ENCODE data around the gene MIPEP. TPM values are rescaled to one million over a fixed set of nuclear protein-coding genes. Genes with fewer than 3 reads are reported as not detected.

The MIPEP gene
- polyA plus RNA-seq, 1 experiment, result 12.4 TPM

- ChIA-PET POLR2A (no interaction called here), CTCF (interaction anchor here (1.3 to 1.6 kb wide), 3 partner anchors 9 to 23 kb away, joined by 3 to 5 read pairs (median 5); no protein-coding TSS in a partner anchor)
- Histone ChIP-seq H3K4me3 (ENCODE audit: low read depth, low read length) (no peak overlapping the region), H3K27me3 (ENCODE audit: control insufficient read depth, insufficient read depth, low read length) (no peaks in the 10 kb centered on the region), H3K36me3 (ENCODE audit: control insufficient read depth, insufficient read depth, low read length) (no peaks in the 10 kb centered on the region)
- no peak for TF ChIP-seq CTCF (IDR thresholded peaks at IDR 0.05; ENCODE audit: insufficient read depth, low read depth, low read length)
- no peak for DNase-seq (ENCODE audit: low read depth)
These were observed 77.7 kb downstream of the MIPEP start for GRCh38 chr13:23811366-23812062.

GRCh38 chr13:23810685-23811240 is 78.4 kb downstream of the MIPEP start:
- ChIA-PET CTCF (interaction anchor here (1.3 to 1.6 kb wide), 3 partner anchors 10 to 22 kb away, joined by 3 to 5 read pairs (median 5); no protein-coding TSS in a partner anchor), POLR2A (no interaction called here)
- no peak for DNase-seq (ENCODE audit: low read depth)
- Histone ChIP-seq H3K4me3 (ENCODE audit: low read depth, low read length) (no peak overlapping the region), H3K27me3 (ENCODE audit: control insufficient read depth, insufficient read depth, low read length) (no peaks in the 10 kb centered on the region), H3K36me3 (ENCODE audit: control insufficient read depth, insufficient read depth, low read length) (no peaks in the 10 kb centered on the region)
- no peak for TF ChIP-seq CTCF (IDR thresholded peaks at IDR 0.05; ENCODE audit: insufficient read depth, low read depth, low read length)

GRCh38 chr13:23808803-23809202 is 80.4 kb downstream of the MIPEP start:
- no peak for TF ChIP-seq CTCF (IDR thresholded peaks at IDR 0.05; ENCODE audit: insufficient read depth, low read depth, low read length)
- CTCF ChIA-PET, result no interaction called here
- POLR2A ChIA-PET, result no interaction called here

GRCh38 chr13:23806874-23807526 is 82.2 kb downstream of the MIPEP start:
- TF ChIP-seq CTCF (IDR thresholded peaks at IDR 0.05; ENCODE audit: insufficient read depth, low read depth, low read length), result no peak
- DNase-seq (ENCODE audit: low read depth), result no peak
- ChIA-PET CTCF (no interaction called here), POLR2A (no interaction called here)
- Histone ChIP-seq H3K27me3 (ENCODE audit: control insufficient read depth, insufficient read depth, low read length) (no peaks in the 10 kb centered on the region), H3K36me3 (ENCODE audit: control insufficient read depth, insufficient read depth, low read length) (no peaks in the 10 kb centered on the region), H3K4me3 (ENCODE audit: low read depth, low read length) (no peak overlapping the region)

More at GRCh38 chr13:23808803-23809202, 80.4 kb downstream of the MIPEP start:
- no peak for DNase-seq (ENCODE audit: low read depth)
- Histone ChIP-seq H3K4me3 (ENCODE audit: low read depth, low read length) (no peak overlapping the region), H3K27me3 (ENCODE audit: control insufficient read depth, insufficient read depth, low read length) (no peaks in the 10 kb centered on the region), H3K36me3 (ENCODE audit: control insufficient read depth, insufficient read depth, low read length) (no peaks in the 10 kb centered on the region)

GRCh38 chr13:23805821-23806220 is 83.4 kb downstream of the MIPEP start:
- Histone ChIP-seq H3K4me3 (ENCODE audit: low read depth, low read length) (no peak overlapping the region), H3K36me3 (ENCODE audit: control insufficient read depth, insufficient read depth, low read length) (no peaks in the 10 kb centered on the region), H3K27me3 (ENCODE audit: control insufficient read depth, insufficient read depth, low read length) (no peaks in the 10 kb centered on the region)
- POLR2A ChIA-PET, result no interaction called here
- no peak for TF ChIP-seq CTCF (IDR thresholded peaks at IDR 0.05; ENCODE audit: insufficient read depth, low read depth, low read length)
- no peak for DNase-seq (ENCODE audit: low read depth)
- CTCF ChIA-PET, result no interaction called here

Measured in BJ (cell line).